Occipital lobe (tissue), 2 donors: ENCODE data around the gene ANO6. TPM values are rescaled to one million over a fixed set of nuclear protein-coding genes. Genes with fewer than 3 reads are reported as not detected.
"Not testable (repeated sequence)": the region's sequence is repeated elsewhere in the genome, so short reads cannot be mapped to it uniquely, and the experiment has no call there.

Source experiments
- DNase-seq: peaks from one replicate; lab custom pipeline; 2025; lab: John Stamatoyannopoulos, UW
- total RNA-seq: library from RNA; depleted of rRNA; stranded (reverse); fragments of >200 nt; gene quantifications from one replicate; pipeline ENCODE4 v1.2.3, GENCODE V29; 2014

ANO6 gene
- total RNA-seq, result 15.3 TPM

GRCh38 chr12:45215419-45216229 is at the start of gene ANO6:
TSS of gene ANO6 (plus strand) at chr12:45216095. CDS start at chr12:45216322, 227 bp downstream.
- peak; percentile 83 for DNase-seq

GRCh38 chr12:45168976-45169375 is 46.9 kb upstream of the ANO6 start:
- DNase-seq, result no peak

GRCh38 chr12:45170456-45171042 is 45.3 kb upstream of the ANO6 start:
- DNase-seq, result no peak

GRCh38 chr12:45173293-45173692 is 42.6 kb upstream of the ANO6 start:
- DNase-seq, result not testable (repeated sequence)

GRCh38 chr12:45174595-45174994 is 41.3 kb upstream of the ANO6 start:
- no peak for DNase-seq

GRCh38 chr12:45178771-45179170 is 37.1 kb upstream of the ANO6 start:
- no peak for DNase-seq

GRCh38 chr12:45182511-45182910 is 33.4 kb upstream of the ANO6 start:
- DNase-seq, result no peak

GRCh38 chr12:45183246-45183645 is 32.6 kb upstream of the ANO6 start:
- no peak for DNase-seq

GRCh38 chr12:45184147-45184963 is 31.5 kb upstream of the ANO6 start:
- no peak for DNase-seq

GRCh38 chr12:45186762-45187161 is 29.1 kb upstream of the ANO6 start:
- no peak for DNase-seq

- no peak for DNase-seq
These were observed 26.0 kb upstream of the ANO6 start for GRCh38 chr12:45189766-45190403.

- DNase-seq, result no peak
These were observed 24.7 kb upstream of the ANO6 start for GRCh38 chr12:45191239-45191638.

- DNase-seq, result no peak
These were observed 23.2 kb upstream of the ANO6 start for GRCh38 chr12:45192707-45193106.

GRCh38 chr12:45200491-45201043 is 15.3 kb upstream of the ANO6 start:
- DNase-seq, result no peak

- no peak for DNase-seq
These were observed 12.1 kb upstream of the ANO6 start for GRCh38 chr12:45203767-45204166.

- no peak for DNase-seq
These were observed 11.1 kb upstream of the ANO6 start for GRCh38 chr12:45204757-45205156.

- no peak for DNase-seq
These were observed 10.6 kb upstream of the ANO6 start for GRCh38 chr12:45205165-45205825.

GRCh38 chr12:45208604-45209487 is 7.0 kb upstream of the ANO6 start:
- no peak for DNase-seq

- DNase-seq, result no peak
These were observed 6.1 kb upstream of the ANO6 start for GRCh38 chr12:45209784-45210183.

GRCh38 chr12:45212064-45212463 is 3.8 kb upstream of the ANO6 start:
- no peak for DNase-seq
